Activated gamma-delta T cell treated with Interleukin-2 at 50 U/mL for 16 hours (primary cell): ENCODE data around the gene RPL5.
"Not testable (repeated sequence)": the region's sequence is repeated elsewhere in the genome, so short reads cannot be mapped to it uniquely, and the experiment has no call there.

Experiments
- DNase-seq: peaks from one replicate; pipeline ENCODE4 v3.0.0-alpha.2; 2020

The RPL5 gene

GRCh38 chr1:92831762-92832536 is at the start of gene RPL5:
Gene RPL5 (plus strand): TSS chr1:92832040. CDS start chr1:92832115, 75 bp downstream.
- peak; percentile 96 for DNase-seq

GRCh38 chr1:92783550-92783949 is 48.3 kb upstream of the RPL5 start:
- not testable (repeated sequence) for DNase-seq

GRCh38 chr1:92784021-92784638 is 47.7 kb upstream of the RPL5 start:
- peak; percentile 11 for DNase-seq

- DNase-seq, result peak; percentile 43
Measured at GRCh38 chr1:92784639-92785500, 47.0 kb upstream of the RPL5 start, which contains the start of gene EVI5. Gene EVI5 (minus strand): TSS chr1:92785108. CDS start chr1:92736546, 48,562 bp downstream.

GRCh38 chr1:92786111-92786901 is 45.5 kb upstream of the RPL5 start:
- no peak for DNase-seq

GRCh38 chr1:92790081-92790480 is 41.8 kb upstream of the RPL5 start:
- DNase-seq, result no peak

GRCh38 chr1:92790867-92791266 is 41.0 kb upstream of the RPL5 start:
- DNase-seq, result no peak

GRCh38 chr1:92791487-92792066 is 40.3 kb upstream of the RPL5 start:
- DNase-seq, result no peak

- DNase-seq, result no peak
Measured at GRCh38 chr1:92792340-92792782, 39.5 kb upstream of the RPL5 start.

- DNase-seq, result no peak
Measured at GRCh38 chr1:92795166-92795565, 36.7 kb upstream of the RPL5 start.

GRCh38 chr1:92797297-92797696 is 34.5 kb upstream of the RPL5 start:
- no peak for DNase-seq

GRCh38 chr1:92797961-92798360 is 33.9 kb upstream of the RPL5 start:
- DNase-seq, result no peak

- no peak for DNase-seq
Measured at GRCh38 chr1:92803140-92803887, 28.5 kb upstream of the RPL5 start.

- DNase-seq, result no peak
Measured at GRCh38 chr1:92804721-92805201, 27.1 kb upstream of the RPL5 start.

- no peak for DNase-seq
Measured at GRCh38 chr1:92805216-92805615, 26.6 kb upstream of the RPL5 start.

- no peak for DNase-seq
Measured at GRCh38 chr1:92808381-92808780, 23.5 kb upstream of the RPL5 start.

- no peak for DNase-seq
Measured at GRCh38 chr1:92816732-92817131, 15.1 kb upstream of the RPL5 start.

- no peak for DNase-seq
Measured at GRCh38 chr1:92817137-92817697, 14.6 kb upstream of the RPL5 start.

- DNase-seq, result no peak
Measured at GRCh38 chr1:92817986-92818764, 13.7 kb upstream of the RPL5 start.

- no peak for DNase-seq
Measured at GRCh38 chr1:92820024-92820423, 11.8 kb upstream of the RPL5 start.
